Left cardiac atrium (tissue), 4 donors: ENCODE results near the gene RIMKLA. TPM values are rescaled to one million over a fixed set of nuclear protein-coding genes. Genes with fewer than 3 reads are reported as not detected.
A peak's percentile ranks its signal among the peaks of the same experiment; 100 is the strongest.

Experiments
- ATAC-seq, 2 donors: fragments of 200-7000 bp; cut with Tn5 transposase; one replicate each; pipeline ENCODE4 v1.9.1; 2020; ENCODE audit warnings: mild to moderate bottlenecking in 2 of 2, moderate library complexity in 2 of 2
- DNase-seq: peaks from one replicate; pipeline ENCODE4 v3.0.0-alpha.2; 2020
- intact Hi-C, 2 donors: fragments of 100-400 bp; cut with DNase I; formaldehyde crosslinking; loops; one replicate each; pipeline versions ENCODE4 v1.14.1 to v1.15.1; 2022 to 2023
- total RNA-seq, 2 donors: library from RNA; stranded (reverse); fragmentation: NEBNext Ultra II Directional; extraction: Animal tissue kit (Norgen Biotek cat#: 25700); gene quantifications; one replicate each; pipeline ENCODE4 v1.2.1, GENCODE V29; 2021
- donor health status: DM: no; HTN: yes; CAD: no.
- donor health status: DM: no; HTN: yes; CAD: no; lungs with severe emphysema.
- donor health status: DM: yes; HTN: yes; CAD: no.
- donor health status: Dilated cardiomyopathy.

Gene RIMKLA
- total RNA-seq, 2 donors from 2014 or later = 6.3 to 7.9 TPM

GRCh38 chr1:42365118-42365517, 15.5 kb upstream of the RIMKLA start:
- ATAC-seq = no peak
- DNase-seq = no peak
- intact Hi-C loops = no loop called here

- ATAC-seq = no peak
- intact Hi-C loops = no loop called here
- DNase-seq = no peak
Observed at GRCh38 chr1:42368096-42368795, 12.3 kb upstream of the RIMKLA start.

GRCh38 chr1:42369471-42369870, 11.1 kb upstream of the RIMKLA start:
- DNase-seq (no peak), ATAC-seq (no peak)
- intact Hi-C loops = no loop called here

GRCh38 chr1:42370876-42371549, 9.6 kb upstream of the RIMKLA start:
- ATAC-seq = no peak
- no peak for DNase-seq
- intact Hi-C loops = no loop called here

GRCh38 chr1:42372796-42373195, 7.8 kb upstream of the RIMKLA start:
- intact Hi-C loops = no loop called here
- DNase-seq = no peak
- ATAC-seq = no peak

- DNase-seq (peak; percentile 40), ATAC-seq (peak; percentile 81 to 83)
- intact Hi-C loops = no loop called here
Observed at GRCh38 chr1:42379794-42380585, 602 bp upstream of the RIMKLA start.

GRCh38 chr1:42381280-42381673, 685 bp downstream of the RIMKLA start:
- no peak for ATAC-seq
- intact Hi-C loops = no loop called here
- no peak for DNase-seq

- ATAC-seq (no peak), DNase-seq (no peak)
- intact Hi-C loops = no loop called here
Observed at GRCh38 chr1:42385283-42385682, 4.7 kb downstream of the RIMKLA start.

- no peak for DNase-seq
- intact Hi-C loops = no loop called here
- ATAC-seq = no peak
Observed at GRCh38 chr1:42386051-42386450, 5.5 kb downstream of the RIMKLA start.

- ATAC-seq (no peak), DNase-seq (no peak)
- intact Hi-C loops = no loop called here
Observed at GRCh38 chr1:42392255-42392654, 11.7 kb downstream of the RIMKLA start.

GRCh38 chr1:42392967-42393848, 12.6 kb downstream of the RIMKLA start:
- intact Hi-C loops = no loop called here
- ATAC-seq (no peak), DNase-seq (no peak)

GRCh38 chr1:42399315-42400100, 18.9 kb downstream of the RIMKLA start:
- DNase-seq = no peak
- no peak for ATAC-seq
- intact Hi-C loops = no loop called here

GRCh38 chr1:42403880-42404400, 23.3 kb downstream of the RIMKLA start:
- intact Hi-C loops = no loop called here
- ATAC-seq = no peak
- DNase-seq = no peak

- ATAC-seq (no peak), DNase-seq (no peak)
- intact Hi-C loops = no loop called here
Observed at GRCh38 chr1:42414551-42415496, 34.2 kb downstream of the RIMKLA start.

GRCh38 chr1:42417166-42417565, 36.6 kb downstream of the RIMKLA start:
- ATAC-seq (no peak), DNase-seq (no peak)
- intact Hi-C loops = no loop called here

GRCh38 chr1:42418516-42418915, 37.9 kb downstream of the RIMKLA start:
- ATAC-seq (no peak), DNase-seq (no peak)
- intact Hi-C loops = no loop called here

- ATAC-seq (peak; percentile 75 to 83), DNase-seq (peak; percentile 73)
- intact Hi-C loops = no loop called here
Observed at GRCh38 chr1:42419126-42419821, 38.7 kb downstream of the RIMKLA start.
